ENCODE results near the gene FAM83C. TPM values are rescaled to one million over a fixed set of nuclear protein-coding genes. Genes with fewer than 3 reads are reported as not detected.

FAM83C gene
- total RNA-seq, 1 donor from 2014 or later = not detected

- Histone ChIP-seq H3K4me1 (peaks cover 10% of the 10 kb centered on the region), H3K9me3 (no peaks in the 10 kb centered on the region), H3K27ac (peak overlapping the region; percentile 81), H3K4me3 (peak overlapping the region; percentile 85), H3K27me3 (no peaks in the 10 kb centered on the region), H3K36me3 (peaks cover 18% of the 10 kb centered on the region)
- intact Hi-C loops (cut with DNase I) = no loop called here
- TF ChIP-seq, protein P1, sequence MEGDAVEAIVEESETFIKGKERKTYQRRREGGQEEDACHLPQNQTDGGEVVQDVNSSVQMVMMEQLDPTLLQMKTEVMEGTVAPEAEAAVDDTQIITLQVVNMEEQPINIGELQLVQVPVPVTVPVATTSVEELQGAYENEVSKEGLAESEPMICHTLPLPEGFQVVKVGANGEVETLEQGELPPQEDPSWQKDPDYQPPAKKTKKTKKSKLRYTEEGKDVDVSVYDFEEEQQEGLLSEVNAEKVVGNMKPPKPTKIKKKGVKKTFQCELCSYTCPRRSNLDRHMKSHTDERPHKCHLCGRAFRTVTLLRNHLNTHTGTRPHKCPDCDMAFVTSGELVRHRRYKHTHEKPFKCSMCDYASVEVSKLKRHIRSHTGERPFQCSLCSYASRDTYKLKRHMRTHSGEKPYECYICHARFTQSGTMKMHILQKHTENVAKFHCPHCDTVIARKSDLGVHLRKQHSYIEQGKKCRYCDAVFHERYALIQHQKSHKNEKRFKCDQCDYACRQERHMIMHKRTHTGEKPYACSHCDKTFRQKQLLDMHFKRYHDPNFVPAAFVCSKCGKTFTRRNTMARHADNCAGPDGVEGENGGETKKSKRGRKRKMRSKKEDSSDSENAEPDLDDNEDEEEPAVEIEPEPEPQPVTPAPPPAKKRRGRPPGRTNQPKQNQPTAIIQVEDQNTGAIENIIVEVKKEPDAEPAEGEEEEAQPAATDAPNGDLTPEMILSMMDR (IDR thresholded peaks at IDR 0.05) = no peak
- DNase-seq (no peak), ATAC-seq (no peak)
Measured at GRCh38 chr20:35284992-35285805, 7.0 kb downstream of the FAM83C start.

DNA sequence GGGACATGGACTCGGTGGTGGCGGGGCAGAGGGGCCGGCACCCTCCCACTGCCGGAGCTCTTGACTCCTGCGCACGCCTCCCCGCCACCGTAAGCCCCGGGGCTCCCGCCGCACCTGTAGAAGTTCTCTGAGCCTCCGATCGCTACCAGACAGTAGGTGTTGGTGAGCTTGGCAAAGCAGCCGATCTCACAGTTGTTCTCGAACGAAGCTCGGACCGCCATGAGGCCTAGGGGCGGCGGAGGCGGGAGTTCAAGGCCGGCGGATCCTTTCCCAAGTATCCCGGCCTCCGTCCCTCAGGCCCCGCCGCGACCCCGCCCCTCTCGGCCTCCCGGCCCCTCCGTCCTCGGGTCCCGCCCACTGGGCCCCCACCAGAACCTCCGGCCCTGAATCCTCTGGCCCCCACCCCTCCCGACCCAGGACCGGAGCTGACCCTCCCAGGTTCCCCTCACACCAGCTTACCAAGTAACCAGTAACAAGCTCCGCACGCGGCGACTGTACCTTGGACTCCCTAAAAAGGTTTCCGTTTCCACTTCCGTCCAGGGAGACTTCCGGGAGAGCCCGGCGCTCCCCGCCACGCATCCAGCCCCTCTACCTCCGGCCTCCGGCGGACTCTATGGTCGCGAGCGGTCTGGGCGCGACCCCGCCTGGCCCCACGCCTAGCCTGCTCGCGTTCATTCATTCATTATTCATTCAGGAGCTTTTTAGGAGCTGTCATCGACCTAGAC, 7.8 kb downstream of the FAM83C start, which contains the start of gene EIF6:
Gene EIF6, minus strand, starts transcription at position 506 of the 725 bp plus-strand sequence. Its CDS starts 285 bp downstream, at position 221.
- H3K4me1 ChIP-seq = peaks cover 10% of the 10 kb centered on the region
- peak within 1 kb of the TSS; percentile 81 for H3K27ac ChIP-seq
- no peaks in the 10 kb centered on the region for H3K9me3 ChIP-seq
- H3K27me3 ChIP-seq = no peaks in the 10 kb centered on the region
- peak; percentile 94 for ATAC-seq
- H3K4me3 ChIP-seq = peak within 1 kb of the TSS; percentile 85
- TF ChIP-seq, protein P1 (IDR thresholded peaks at IDR 0.05) = no peak
- peak; percentile 92 for DNase-seq
- intact Hi-C loops (cut with DNase I) = no loop called here
- H3K36me3 ChIP-seq = peaks cover 26% of the 10 kb centered on the region

GRCh38 chr20:35283441-35284266, 8.6 kb downstream of the FAM83C start:
- DNase-seq (no peak), ATAC-seq (no peak)
- intact Hi-C loops (cut with DNase I) = no loop called here
- Histone ChIP-seq H3K27ac (peak overlapping the region; percentile 81), H3K4me3 (peak overlapping the region; percentile 85), H3K27me3 (no peaks in the 10 kb centered on the region), H3K9me3 (no peaks in the 10 kb centered on the region), H3K4me1 (peaks cover 10% of the 10 kb centered on the region), H3K36me3 (peaks cover 33% of the 10 kb centered on the region)
- TF ChIP-seq, protein P1 (IDR thresholded peaks at IDR 0.05) = no peak

DNA sequence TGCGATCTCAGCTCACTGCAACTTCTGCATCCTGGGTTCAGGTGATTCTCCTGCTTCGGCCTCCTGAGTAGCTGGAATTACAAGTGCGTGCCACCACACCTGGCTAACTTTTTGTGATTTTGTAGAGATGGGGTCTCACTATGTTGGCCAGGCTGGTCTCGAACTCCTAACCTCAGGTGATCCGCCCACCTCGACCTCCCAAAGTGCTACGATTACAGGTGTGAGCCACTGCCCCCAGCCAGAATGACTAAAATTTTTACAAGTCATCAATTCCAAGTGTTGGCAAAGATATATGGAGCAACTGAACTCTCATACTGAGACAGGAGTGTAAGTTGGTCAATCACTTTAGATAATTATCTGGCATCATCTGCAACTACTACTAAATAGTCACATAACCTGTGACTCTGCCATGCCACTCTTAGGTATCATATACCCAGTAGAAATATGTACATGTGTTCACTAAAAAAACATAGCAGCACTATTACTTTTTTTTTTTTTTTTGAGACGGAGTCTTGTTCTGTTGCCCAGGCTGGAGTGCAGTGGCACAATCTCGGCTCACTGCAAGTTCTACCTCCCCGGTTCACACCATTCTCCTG, 10.6 kb downstream of the FAM83C start:
- no peaks in the 10 kb centered on the region for H3K27me3 ChIP-seq
- no peak overlapping the region for H3K4me3 ChIP-seq
- H3K4me1 ChIP-seq = peaks cover 16% of the 10 kb centered on the region
- H3K36me3 ChIP-seq = peaks cover 36% of the 10 kb centered on the region
- no peaks in the 10 kb centered on the region for H3K9me3 ChIP-seq
- TF ChIP-seq, protein P1 (IDR thresholded peaks at IDR 0.05) = no peak
- no peak for DNase-seq
- intact Hi-C loops (cut with DNase I) = no loop called here
- no peak overlapping the region for H3K27ac ChIP-seq
- no peak for ATAC-seq

- H3K27me3 ChIP-seq = no peaks in the 10 kb centered on the region
- no peak overlapping the region for H3K4me3 ChIP-seq
- H3K4me1 ChIP-seq = peaks cover 26% of the 10 kb centered on the region
- TF ChIP-seq, protein P1 (IDR thresholded peaks at IDR 0.05) = no peak
- intact Hi-C loops (cut with DNase I) = no loop called here
- H3K36me3 ChIP-seq = peaks cover 42% of the 10 kb centered on the region
- DNase-seq (no peak), ATAC-seq (no peak)
- no peaks in the 10 kb centered on the region for H3K9me3 ChIP-seq
- no peak overlapping the region for H3K27ac ChIP-seq
Measured at GRCh38 chr20:35280523-35280922, 11.7 kb downstream of the FAM83C start.
